Measurements from ENCODE around the gene EXOC4.

The EXOC4 gene

DNA sequence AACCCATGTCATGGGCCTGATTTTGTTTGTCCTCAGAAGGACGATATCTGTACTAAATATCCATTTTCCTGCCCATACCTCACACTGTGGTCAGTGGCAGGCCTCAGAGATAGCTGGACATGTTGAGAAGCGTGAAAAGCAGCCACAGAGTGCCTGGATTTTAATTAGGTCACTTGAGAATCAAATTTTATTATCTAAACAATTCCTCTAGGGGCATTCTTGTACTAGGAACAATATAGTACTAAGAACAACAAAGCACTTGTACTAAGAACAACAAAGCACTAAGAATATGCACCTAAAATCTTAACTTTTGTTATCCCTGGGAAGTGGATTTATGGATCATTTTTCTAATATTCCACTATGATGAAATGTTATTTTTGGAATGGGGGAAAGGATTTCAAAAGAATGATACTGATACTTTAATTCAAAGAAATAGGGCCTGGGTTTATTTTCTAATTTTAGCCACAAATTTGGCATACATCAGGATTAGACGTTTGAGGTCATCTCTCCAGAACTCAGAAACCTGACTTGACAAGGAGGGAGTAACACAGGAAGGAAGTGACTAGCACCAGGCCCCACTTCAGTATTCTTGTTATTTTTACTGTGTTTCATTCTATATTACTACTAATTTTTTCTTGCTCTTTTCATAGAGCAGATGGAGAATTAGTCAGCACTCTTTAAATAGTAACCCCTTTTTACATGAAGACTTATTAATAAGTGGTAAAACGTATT is 112.2 kb downstream of the EXOC4 start:
- no peak for DNase-seq (ENCODE audit: low spot score)

DNA sequence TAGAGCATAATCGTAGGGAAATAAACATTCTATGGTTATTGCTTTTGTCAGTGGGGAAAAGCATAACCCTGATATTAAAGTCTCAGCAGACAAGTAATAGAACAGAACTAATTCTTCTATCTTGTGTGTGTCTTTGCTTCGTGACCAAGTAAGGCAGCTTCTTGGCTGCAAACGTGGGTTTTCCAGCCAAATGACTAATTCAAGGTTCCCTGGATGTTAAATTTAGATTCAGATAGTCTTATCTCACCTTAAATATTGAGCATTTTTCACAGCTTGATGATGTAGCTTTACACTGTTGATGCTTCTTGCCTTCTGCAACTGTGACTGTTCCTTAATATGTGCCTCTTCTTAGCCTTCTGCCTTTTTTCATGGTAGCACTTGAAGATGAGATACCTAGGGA is 113.0 kb downstream of the EXOC4 start:
- DNase-seq (ENCODE audit: low spot score) = no peak

DNA sequence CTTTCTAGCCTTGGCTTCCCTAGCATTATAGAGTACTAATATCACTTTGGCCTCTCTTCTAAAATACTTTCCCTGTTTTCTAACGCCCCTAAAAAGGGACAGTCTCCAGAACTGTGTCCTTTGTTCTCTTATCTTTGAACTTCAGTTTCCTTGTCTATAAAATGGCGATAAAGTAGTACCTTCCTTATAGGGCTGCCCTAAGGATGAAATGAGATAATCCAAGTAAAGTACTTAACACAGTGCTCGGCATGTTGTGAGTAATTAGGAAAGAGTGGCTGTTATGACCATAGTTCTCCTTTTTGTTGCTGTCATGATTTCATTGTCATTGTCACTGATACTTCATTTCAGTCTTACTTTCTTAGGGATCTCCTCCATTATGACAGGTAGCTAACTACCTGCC is 114.7 kb downstream of the EXOC4 start:
- DNase-seq (ENCODE audit: low spot score) = no peak

DNA sequence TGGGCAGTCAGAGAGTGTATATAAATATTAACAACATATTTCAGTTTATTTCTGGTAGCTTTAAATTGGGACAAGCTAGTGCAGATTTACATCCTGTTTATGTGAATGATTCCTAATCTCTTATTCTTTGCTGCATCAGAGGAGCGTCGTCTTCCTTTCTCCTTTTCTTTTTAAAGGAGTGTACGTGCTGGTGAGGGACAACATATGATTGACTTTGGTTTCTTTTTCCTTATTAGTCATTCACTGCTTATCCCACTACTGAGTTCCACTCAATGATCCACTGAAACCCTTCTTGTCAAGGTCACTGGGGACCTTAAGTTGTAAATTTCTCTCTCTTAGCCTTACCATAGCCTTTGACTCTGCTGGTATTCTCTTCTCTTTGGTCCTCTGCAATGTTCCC is 116.3 kb downstream of the EXOC4 start:
- DNase-seq (ENCODE audit: low spot score) = no peak

DNA sequence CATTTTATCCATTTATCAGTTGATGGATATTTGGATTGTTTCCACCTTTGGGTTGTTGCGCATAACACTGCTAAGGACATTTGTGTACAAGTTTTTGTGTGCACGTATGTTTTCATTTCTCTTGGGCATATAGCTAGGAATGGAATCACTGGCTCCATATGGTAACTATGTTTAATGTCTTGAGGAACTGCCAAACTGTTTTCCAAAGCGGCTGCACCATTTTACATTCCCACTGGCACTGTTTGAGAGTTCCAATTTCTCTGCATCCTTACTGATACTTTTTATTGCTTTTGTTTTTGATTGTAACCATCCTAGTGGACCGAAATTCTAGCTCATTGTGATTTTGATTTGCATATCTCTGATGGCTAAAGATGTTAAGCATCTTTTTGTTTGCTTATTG is 118.7 kb downstream of the EXOC4 start:
- no peak for DNase-seq (ENCODE audit: low spot score)

DNA sequence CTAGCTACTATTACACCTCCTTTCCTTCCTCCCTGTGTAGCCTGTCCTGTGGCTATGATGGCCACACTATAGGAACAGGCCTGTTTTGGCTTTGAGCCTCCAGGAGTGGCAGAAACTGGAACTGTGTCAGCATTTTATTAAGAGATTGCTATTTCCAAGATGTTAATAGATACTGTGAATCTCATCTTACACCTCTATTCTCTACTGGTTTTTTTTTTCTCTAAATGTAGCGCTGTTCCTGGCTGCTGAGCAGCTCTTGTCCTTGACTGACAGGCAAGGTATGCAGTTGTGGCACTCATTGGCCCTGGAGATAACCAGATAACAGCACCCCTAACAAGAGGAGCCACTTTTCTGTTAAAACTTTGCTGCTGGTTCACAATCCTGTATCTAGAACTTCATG is 119.5 kb downstream of the EXOC4 start:
- DNase-seq (ENCODE audit: low spot score) = no peak

DNA sequence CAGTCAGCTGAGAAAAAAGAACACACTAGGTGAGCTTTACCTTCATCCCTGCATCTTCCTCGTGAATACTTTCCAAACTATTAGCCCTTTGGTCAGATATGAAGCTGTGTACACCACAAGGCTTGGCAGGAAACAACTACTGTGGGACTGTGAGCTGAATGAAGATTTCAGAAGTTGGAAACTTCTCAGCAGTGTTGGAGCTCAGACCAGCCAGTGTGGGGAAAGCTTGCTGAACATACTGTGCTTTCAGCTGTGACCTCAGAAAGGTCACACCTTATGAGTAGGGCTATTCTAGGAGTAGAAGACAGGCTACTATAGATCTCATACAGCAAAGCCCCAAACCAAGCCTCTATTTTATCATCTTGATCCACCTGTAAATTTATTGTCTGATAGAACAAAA is 123.6 kb downstream of the EXOC4 start:
- no peak for DNase-seq (ENCODE audit: low spot score)

DNA sequence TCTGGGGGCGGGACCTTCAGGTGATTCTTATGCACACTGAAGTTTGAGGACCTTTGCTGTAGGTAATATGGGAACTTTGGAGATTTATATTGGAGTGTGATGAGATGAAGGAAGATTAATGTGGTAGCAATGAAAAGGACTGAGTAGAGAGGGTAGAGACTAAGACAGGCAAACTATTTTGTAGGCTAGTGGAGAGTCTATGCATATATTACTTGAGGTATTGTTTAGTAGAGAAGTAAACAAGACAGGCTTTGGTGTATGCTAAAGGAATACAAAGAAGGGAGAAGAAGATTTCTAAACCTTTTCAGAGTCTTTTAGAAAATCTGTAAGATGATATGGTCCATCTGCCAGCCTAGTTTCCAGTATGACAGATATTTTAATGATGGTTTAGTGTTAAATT is 129.1 kb downstream of the EXOC4 start:
- no peak for DNase-seq (ENCODE audit: low spot score)

DNA sequence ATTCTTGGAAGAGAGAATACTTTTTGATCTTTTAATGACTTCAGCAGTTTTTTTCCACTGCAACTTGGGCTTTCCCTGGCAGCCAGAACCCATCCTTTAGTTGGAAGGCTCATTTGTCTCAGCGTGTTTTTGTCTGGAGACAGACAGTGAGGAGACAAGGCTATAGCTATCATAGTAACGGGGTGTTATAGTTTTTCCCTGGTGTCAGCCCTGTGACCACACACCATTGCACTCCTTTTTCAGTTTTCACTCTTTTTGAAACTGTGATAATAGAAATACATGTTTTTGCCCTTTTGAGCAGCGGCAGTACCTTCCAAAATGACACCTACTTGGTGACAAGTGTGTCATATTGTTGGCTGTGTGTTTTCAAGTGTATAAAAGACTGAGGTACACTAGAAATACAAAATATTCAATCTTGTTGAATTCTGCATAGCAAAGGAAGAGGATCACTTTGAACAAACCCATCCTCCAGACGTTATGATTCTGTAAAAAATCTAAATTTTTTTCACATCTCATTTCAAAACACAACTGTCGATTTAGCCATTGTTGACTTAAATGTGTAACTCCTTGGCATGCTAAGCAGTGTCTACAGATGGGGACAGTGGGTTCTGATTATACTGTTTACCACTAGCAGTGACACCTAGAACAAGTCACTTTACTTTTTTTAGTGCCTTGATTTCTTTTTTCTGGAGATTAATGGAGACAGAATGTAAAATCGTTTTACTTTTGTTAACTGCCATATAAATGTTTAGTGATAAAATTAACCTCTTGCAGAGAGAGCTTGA is 130.1 kb downstream of the EXOC4 start:
- DNase-seq (ENCODE audit: low spot score) = no peak

DNA sequence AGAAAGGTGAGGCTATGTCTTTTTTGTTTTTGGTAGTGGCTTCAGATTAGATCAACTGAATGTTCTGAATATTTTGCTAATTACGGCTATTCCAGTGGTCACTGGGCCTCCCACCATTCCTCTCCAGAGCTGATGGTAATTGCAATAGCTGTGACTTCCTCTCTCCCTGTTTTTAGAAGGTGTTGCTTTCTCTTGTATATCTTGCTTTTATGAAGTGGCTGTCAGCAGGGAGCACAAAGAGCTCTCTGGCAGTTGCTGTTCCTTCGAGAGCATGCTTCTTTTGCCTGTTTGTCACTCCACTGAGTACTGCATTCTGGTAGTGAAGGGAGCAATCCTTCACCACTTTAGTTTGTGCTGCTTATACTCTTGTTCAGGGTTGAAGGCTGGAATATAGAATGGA is 133.3 kb downstream of the EXOC4 start:
- no peak for DNase-seq (ENCODE audit: low spot score)

DNA sequence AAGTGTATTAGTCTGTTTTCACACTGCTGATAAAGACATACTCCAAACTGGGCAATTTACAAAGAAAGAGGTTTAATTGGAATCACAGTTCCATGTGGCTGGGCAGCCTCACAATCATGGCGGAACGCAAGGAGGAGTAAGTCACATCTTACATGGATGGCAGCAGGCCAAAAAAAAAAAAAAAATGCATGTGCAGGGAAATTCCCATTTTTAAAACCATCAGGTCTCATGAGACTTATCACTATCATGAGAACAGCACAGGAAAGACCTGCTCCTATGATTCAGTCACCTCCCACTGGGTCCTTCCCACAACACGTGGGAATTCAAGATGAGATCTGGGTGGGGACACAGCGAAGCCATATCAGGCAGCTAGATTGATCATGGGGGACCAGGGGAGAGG is 136.8 kb downstream of the EXOC4 start:
- DNase-seq (ENCODE audit: low spot score) = no peak

DNA sequence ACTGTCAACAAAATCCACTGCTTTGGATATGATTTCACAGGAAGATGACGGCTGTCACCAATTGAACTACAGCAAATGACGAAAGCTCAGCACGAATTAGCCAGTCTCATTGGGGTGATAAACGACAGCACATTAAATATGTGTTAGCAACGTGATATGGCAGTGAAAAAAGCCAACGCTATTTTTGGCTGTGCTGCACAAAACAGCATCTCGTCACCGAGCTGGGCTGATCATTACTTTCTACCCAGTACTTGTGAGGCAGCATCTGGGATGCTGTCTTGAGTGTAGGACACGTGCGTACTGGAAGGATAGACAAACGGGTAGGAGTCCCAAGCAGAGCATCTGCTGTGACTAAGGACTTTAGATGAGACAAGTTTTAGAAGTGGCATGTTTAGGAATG is 138.3 kb downstream of the EXOC4 start:
- no peak for DNase-seq (ENCODE audit: low spot score)

DNA sequence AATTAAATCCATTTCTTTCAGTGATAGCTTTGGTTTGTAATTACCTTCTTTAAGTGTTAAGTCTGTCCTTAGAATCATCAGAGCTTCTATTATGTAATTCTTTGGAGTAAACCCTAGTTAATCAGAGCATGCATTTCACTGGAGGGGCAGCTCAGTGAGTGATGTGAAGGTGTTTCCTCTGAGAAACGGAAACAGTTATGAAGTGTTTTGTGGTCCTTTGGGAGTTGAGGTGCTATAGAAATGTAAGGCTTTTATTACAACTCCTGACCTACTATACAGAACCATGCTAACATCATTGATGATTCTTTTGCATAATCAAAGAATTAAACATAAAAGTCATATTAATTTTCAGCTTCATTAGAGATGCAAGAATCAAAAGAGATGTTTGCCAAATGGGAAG is 141.5 kb downstream of the EXOC4 start:
- DNase-seq (ENCODE audit: low spot score) = no peak

DNA sequence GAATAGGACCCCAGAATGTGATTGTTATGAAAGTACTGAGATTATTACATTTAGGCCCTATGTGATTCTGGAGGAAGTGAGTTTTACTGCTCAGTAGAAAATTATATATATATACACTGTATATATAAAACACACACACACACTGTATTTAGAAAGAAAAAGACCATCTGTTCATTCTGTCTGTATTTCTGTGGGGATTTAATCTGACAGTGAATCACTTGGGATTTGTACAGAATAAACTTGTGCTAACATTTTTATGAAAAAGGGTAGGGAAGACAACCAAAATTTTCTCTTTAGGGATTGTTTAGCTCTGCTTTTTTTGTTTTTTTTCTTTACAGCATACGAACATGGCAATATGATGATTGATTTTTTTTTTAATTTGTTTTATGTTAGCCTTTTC is 142.7 kb downstream of the EXOC4 start:
- DNase-seq (ENCODE audit: low spot score) = no peak

DNA sequence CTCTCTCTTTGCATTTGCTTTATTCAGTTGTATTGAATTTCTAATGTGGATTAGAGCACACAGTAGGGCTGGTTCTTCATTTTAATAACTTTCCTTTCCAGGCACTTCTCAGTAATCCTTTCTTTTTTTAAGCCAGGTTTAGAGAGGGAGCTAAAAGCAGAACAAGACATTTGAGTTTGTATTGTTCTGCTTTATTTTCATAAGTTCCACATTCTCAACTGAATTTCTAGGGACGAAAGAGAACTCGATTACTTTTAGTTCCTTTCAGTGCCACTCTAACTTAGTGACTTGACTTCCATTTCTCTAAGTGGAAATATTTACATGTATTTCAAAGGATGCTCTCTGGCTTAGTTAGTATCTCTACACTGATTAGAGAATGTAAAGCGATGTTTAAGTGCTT is 145.6 kb downstream of the EXOC4 start:
- no peak for DNase-seq (ENCODE audit: low spot score)

DNA sequence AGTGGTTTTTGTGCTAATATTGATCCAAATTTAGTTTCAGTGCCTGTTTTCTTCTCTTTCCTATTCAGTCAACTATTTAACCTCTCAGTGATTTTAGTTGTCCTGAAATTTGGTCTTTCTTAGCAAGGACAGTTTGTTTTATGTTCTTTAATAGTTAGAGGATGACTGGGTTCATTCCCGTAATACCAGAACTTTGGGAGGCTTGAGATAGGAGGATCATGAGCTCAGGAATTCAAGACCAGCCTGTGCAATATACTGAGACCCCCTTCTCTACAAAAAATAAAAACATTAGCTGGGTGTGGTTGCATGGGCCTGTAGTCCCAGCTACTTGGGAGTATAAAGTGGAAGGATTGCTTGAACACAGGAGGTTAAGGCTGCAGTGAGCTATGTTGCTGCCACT is 148.3 kb downstream of the EXOC4 start:
- no peak for DNase-seq (ENCODE audit: low spot score)

DNA sequence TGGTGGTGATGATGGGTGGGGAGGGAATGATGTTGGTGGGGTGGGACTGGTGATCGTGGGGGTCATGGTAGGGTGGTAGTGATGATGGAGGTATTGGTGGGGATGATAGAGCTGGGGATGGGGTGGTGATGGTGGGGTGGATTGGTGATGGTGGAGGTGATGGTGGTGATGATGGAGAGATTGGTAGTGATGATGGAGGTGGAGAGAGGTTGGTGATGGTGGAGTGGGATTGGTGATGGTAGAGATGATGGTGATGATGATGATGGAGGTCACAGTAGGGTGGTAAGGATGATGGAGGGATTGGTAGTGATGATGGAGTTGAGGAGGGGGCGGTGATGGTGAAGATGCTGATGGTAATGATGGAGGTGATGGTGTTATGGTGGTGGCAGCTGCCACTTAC is 155.3 kb downstream of the EXOC4 start:
- DNase-seq (ENCODE audit: low spot score) = no peak

DNA sequence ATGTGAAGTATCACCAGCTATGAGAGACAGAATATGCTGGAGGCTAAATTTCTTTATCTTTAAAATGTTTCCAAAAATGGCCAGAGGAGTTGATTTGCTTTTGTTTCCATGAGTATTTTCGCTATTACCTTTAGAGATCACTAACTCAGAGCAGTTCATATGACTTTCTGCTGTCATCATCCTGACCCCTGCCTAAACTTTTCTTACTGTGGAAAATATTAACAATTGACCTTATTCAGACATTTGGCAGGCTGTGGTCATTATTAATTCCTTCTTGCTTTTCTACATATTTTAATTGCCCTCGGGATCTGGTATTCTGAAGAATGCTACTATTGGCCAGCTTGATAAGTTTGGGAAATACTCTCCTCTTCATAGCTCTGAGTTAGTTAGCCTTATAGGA is 156.5 kb downstream of the EXOC4 start:
- DNase-seq (ENCODE audit: low spot score) = no peak

DNA sequence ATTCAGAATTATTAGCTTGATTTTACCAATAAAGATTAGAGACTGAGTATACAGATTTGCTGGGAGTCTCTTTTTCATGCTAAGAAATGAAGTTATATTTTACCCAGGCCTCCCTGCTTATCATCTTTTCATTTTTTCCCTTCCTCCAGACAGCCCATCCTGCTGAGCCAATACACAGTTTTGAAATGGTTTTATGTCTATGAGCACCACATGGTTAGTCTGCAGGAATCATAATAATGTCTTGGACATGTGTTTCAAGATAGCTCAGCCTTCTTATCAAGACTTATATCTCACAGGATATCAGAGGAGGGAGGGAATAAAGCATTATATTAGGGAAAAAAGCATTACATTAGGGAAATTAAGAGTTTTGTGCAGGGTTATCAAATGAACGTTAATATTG is 157.1 kb downstream of the EXOC4 start:
- no peak for DNase-seq (ENCODE audit: low spot score)

DNA sequence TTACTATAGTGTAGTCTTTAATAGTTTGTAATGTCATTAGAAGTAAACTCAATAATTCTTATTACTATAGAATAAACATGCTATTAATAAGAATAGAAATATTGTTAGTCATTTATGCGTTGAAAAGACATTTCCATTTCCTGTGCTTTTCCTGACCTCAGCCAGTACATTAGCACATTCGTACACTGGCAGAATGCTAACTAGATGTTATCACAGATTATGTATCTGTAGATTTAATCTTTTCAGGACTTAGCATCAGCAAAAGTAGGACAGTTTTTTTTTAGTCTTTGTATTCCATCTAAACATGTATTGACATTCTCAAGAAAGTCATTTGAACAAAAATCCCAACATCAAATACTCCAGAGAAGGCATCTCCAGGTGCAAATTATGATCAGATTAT is 158.5 kb downstream of the EXOC4 start:
- DNase-seq (ENCODE audit: low spot score) = no peak

DNA sequence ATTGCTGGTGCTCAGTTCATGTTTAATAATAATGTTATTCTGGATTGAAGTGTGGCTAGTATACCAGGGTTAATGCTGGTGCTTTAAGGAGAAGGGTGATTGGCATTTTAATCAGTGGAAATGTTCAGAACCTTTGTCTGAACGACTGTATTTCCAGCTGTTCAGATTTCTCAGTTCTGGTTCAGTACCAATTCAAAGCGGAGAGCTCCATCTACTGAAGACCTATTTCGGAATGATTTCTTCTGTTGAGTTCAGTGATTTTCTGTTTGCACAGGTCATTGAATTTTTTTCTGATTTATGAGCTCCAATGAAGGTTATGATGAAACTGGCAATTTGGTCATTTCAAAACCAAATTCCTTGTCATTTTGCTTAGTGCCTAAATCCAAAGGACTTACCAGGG is 160.1 kb downstream of the EXOC4 start:
- no peak for DNase-seq (ENCODE audit: low spot score)

DNA sequence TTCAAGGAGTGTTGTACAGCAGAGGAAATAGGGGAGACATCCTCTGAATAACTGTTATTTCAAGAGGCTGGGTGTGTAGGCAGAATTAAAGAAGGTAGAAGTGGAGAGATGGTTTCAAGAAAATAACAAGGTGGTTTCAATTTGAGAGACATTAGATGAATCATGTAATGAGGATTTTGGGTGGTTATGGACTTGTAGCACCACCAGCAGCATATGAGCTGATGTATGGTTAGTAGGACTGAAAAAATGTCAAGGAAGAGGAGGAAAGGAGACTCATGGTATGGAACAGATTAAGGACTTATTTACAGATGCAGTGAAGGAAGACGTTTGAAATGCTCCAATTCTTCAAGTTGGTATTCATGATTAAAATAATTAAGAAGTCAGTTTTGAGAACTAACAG is 166.2 kb downstream of the EXOC4 start:
- DNase-seq (ENCODE audit: low spot score) = no peak

DNA sequence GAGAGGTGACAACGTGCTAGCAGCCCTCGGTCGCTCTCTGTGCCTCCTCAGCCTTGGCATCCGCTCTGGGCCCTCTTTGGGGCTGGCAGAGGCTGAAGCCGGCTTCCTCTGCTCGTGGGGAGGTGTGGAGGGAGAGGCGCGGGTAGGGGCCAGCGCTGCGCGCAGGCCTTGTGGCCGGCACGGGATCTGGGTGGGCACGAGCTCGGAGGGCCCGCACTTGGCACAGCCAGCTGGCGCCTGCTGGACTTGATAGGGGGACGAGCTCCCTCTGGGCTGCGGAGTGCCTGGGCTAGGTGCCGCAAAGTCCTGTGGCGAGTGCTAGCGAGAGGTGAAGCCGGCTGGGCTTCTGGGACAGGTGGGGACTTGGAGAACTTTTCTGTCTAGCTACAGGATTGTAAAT is 170.7 kb downstream of the EXOC4 start:
- DNase-seq (ENCODE audit: low spot score) = no peak

DNA sequence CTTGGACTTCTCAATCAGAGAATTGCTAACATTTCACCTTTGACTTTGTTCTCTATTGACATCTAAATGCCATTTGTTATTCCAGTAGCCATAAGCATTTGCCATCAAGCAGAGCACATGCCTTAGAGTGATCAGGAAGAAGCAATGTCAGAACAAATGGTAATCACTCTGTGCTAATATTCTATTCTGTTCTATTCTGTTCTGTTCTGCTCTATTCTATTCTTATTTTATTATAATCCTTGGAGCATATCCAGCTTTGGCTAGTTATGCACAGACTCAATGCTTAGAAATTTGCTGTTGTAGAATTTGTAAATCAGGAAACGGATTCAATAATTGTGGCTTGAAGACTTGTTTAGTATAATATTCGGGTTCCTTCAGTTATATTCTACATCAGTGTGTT is 175.4 kb downstream of the EXOC4 start:
- no peak for DNase-seq (ENCODE audit: low spot score)

All from ecto neural progenitor cell (in vitro differentiated cells).